ENCODE measurements around the gene CISTR.

DNA sequence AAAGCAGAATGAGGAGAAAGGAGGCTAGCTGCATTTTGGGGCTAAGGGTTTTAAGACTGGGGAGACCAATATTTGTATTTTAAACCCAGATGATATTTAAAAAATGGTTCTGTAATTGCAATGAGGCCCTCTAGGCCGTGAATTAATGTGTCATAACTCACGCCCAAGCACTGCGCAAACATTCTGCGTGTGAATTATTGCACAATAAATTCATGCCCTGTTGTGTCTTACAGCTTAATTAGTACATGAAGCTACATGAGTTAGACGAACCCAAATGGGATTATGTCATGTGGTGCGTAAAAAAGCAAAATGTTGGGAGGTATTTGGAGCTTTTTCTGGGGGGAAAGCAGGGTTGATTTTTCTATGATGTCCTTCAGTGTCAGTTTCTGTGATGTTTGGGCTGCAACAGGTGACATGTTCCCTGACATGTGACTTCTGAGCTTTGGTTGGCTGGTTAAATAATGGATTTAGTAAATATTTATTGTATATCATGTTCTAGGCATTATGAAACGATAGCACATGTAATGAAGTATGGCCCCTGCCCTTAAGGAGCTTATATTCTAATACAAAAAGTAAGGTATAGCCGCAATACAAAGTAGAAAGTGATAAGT, 30.4 kb upstream of the CISTR start:
- TF ChIP-seq POLR2A (IDR thresholded peaks at IDR 0.05): no peak
- no peak for TF ChIP-seq CTCF (IDR thresholded peaks at IDR 0.05)
